Lower lobe of right lung (tissue), 2 donors: ENCODE data around the gene SASH1. TPM values are rescaled to one million over a fixed set of nuclear protein-coding genes. Genes with fewer than 3 reads are reported as not detected.

Source experiments
- ATAC-seq, 2 donors: fragments of 200-7000 bp; cut with Tn5 transposase; one replicate each; pipeline ENCODE4 v1.9.1; 2020 to 2022; ENCODE audit warnings: mild to moderate bottlenecking in 2 of 2, moderate library complexity in 2 of 2
- DNase-seq: peaks from one replicate; pipeline ENCODE4 v3.0.0-alpha.2; 2020
- H3K27ac ChIP-seq: fragments of 200-600 bp; one replicate; pipeline ENCODE4 v1.8.0; 2022
- H3K27me3 ChIP-seq: fragments of 200-600 bp; one replicate; pipeline ENCODE4 v1.8.0; 2022; ENCODE audit warnings: low read depth
- H3K36me3 ChIP-seq: fragments of 200-600 bp; one replicate; pipeline ENCODE4 v1.8.0; 2022; ENCODE audit warnings: mild to moderate bottlenecking
- H3K4me1 ChIP-seq: fragments of 200-600 bp; one replicate; pipeline ENCODE4 v1.8.0; 2022
- H3K4me3 ChIP-seq: fragments of 200-600 bp; one replicate; pipeline ENCODE4 v1.8.0; 2022; ENCODE audit warnings: mild to moderate bottlenecking
- H3K9me3 ChIP-seq: fragments of 200-600 bp; one replicate; pipeline ENCODE4 v1.8.0; 2022
- CTCF ChIP-seq: fragments of 200-600 bp; IDR thresholded peaks from one replicate; pipeline ENCODE4 v1.8.0; 2022; ENCODE audit warnings: antibody characterized with exemption, mild to moderate bottlenecking
- intact Hi-C: fragments of 100-400 bp; cut with DNase I; formaldehyde crosslinking; loops from one replicate; pipeline ENCODE4 v1.11.0; 2022
- total RNA-seq: library from RNA; stranded (reverse); fragmentation: NEBNext Ultra II Directional; extraction: Animal tissue kit (Norgen Biotek cat#: 25700); gene quantifications from one replicate; pipeline ENCODE4 v1.2.1, GENCODE V29; 2021
- donor health status: DM: no; HTN: yes; CAD: no; lungs with severe emphysema.

Gene SASH1
- total RNA-seq, 1 donor from 2014 or later = 103 TPM

- no peaks in the 10 kb centered on the region for H3K36me3 ChIP-seq
- H3K27ac ChIP-seq = no peak overlapping the region
- DNase-seq = peak; percentile 75
- H3K9me3 ChIP-seq = no peaks in the 10 kb centered on the region
- peaks cover 15% of the 10 kb centered on the region for H3K4me1 ChIP-seq
- no peaks in the 10 kb centered on the region for H3K27me3 ChIP-seq
- no peak for TF ChIP-seq CTCF
- ATAC-seq = peak; percentile 83 to 88
- intact Hi-C loops = no loop called here
- no peak overlapping the region for H3K4me3 ChIP-seq
Observed at GRCh38 chr6:148565930-148566663, 223.5 kb downstream of the SASH1 start.

- no peak for TF ChIP-seq CTCF
- H3K27me3 ChIP-seq = no peaks in the 10 kb centered on the region
- intact Hi-C loops = no loop called here
- ATAC-seq = no peak
- H3K36me3 ChIP-seq = no peaks in the 10 kb centered on the region
- no peak overlapping the region for H3K27ac ChIP-seq
- peaks cover 15% of the 10 kb centered on the region for H3K4me1 ChIP-seq
- no peak for DNase-seq
- H3K4me3 ChIP-seq = no peak overlapping the region
- no peaks in the 10 kb centered on the region for H3K9me3 ChIP-seq
Observed at GRCh38 chr6:148566664-148567350, 224.2 kb downstream of the SASH1 start.

GRCh38 chr6:148570456-148570855 lies 227.8 kb downstream of the SASH1 start:
- Histone ChIP-seq H3K4me1 (peaks cover 15% of the 10 kb centered on the region), H3K36me3 (no peaks in the 10 kb centered on the region), H3K4me3 (no peak overlapping the region), H3K27ac (no peak overlapping the region), H3K27me3 (no peaks in the 10 kb centered on the region), H3K9me3 (no peaks in the 10 kb centered on the region)
- peak in 1 of 2 donors; percentile 7 for ATAC-seq
- DNase-seq = no peak
- intact Hi-C loops = loop anchor here (10.0 kb wide), 1 partner anchor 374 kb away; no protein-coding TSS in a partner anchor
- TF ChIP-seq CTCF = no peak

GRCh38 chr6:148572676-148573335 lies 230.2 kb downstream of the SASH1 start:
- Histone ChIP-seq H3K27me3 (no peaks in the 10 kb centered on the region), H3K4me3 (no peak overlapping the region), H3K9me3 (no peaks in the 10 kb centered on the region), H3K27ac (no peak overlapping the region), H3K36me3 (no peaks in the 10 kb centered on the region), H3K4me1 (no peaks in the 10 kb centered on the region)
- TF ChIP-seq CTCF = no peak
- intact Hi-C loops = loop anchor here (10.0 kb wide), 1 partner anchor 372 kb away; no protein-coding TSS in a partner anchor
- DNase-seq = no peak
- ATAC-seq = no peak

GRCh38 chr6:148573922-148574321 lies 231.3 kb downstream of the SASH1 start:
- Histone ChIP-seq H3K27ac (no peak overlapping the region), H3K9me3 (no peaks in the 10 kb centered on the region), H3K27me3 (no peaks in the 10 kb centered on the region), H3K36me3 (no peaks in the 10 kb centered on the region), H3K4me1 (peaks cover 6% of the 10 kb centered on the region), H3K4me3 (no peak overlapping the region)
- intact Hi-C loops = loop anchor here (10.0 kb wide), 1 partner anchor 371 kb away; no protein-coding TSS in a partner anchor
- no peak for TF ChIP-seq CTCF
- DNase-seq (no peak), ATAC-seq (no peak)
